Gastroesophageal sphincter (tissue), 3 donors: Measurements from ENCODE around the gene DNAJC5.

Source experiments
- CTCF ChIP-seq, 4 experiments: fragments of 200-600 bp in 2 of 4; fragments of 450-650 bp in 2 of 4; sonication (generic) in 1 of 4; IDR thresholded peaks; one replicate each; pipeline ENCODE4 v1.5.1; 2017 to 2019; ENCODE audit warnings: antibody characterized with exemption in 4 of 4, mild to moderate bottlenecking in 2 of 4, moderate library complexity in 2 of 4
- EP300 ChIP-seq: sonication (generic); formaldehyde crosslinking; IDR thresholded peaks from one replicate; pipeline ENCODE4 v1.6.1; 2017; ENCODE audit warnings: antibody characterized with exemption, mild to moderate bottlenecking
- POLR2A ChIP-seq, 2 donors: fragments of 450-650 bp; IDR thresholded peaks; one replicate each; pipeline ENCODE4 v1.6.1; 2017; ENCODE audit warnings: antibody characterized with exemption in 2 of 2, mild to moderate bottlenecking in 2 of 2, moderate library complexity in 1 of 2
- POLR2AphosphoS5 ChIP-seq: sonication (generic); formaldehyde crosslinking; IDR thresholded peaks from one replicate; pipeline ENCODE4 v1.6.1; 2017; ENCODE audit warnings: antibody characterized with exemption

GRCh38 chr20:63939061-63939935 is 44.4 kb downstream of the DNAJC5 start:
- TF ChIP-seq EP300 (no peak), POLR2A (IDR thresholded peaks at IDR 0.05) (no peak), POLR2AphosphoS5 (no peak), CTCF (IDR thresholded peaks at IDR 0.05) (no peak)
